ENCODE data around the gene NEURL4. TPM values are rescaled to one million over a fixed set of nuclear protein-coding genes. Genes with fewer than 3 reads are reported as not detected.

Gene NEURL4
- total and polyA plus RNA-seq, 8 donors: 6.9 to 84.0 (median 24.8) TPM

GRCh38 chr17:7292729-7293128 is 36.4 kb downstream of the NEURL4 start:
- H3K4me3 ChIP-seq: no peak overlapping the region
- 24 to 45% (median 31%) methylated on average over 6 of the region's 6 CpGs for WGBS, 5 donors
- DNase-seq: peak in 1 of 2 donors; percentile 73
- peaks cover 31 to 51% (median 44%) of the 10 kb centered on the region in 4 donors for H3K4me1 ChIP-seq
- H3K27me3 ChIP-seq: peaks cover 0 to 90% (median 28%) of the 10 kb centered on the region in 3 donors
- H3K36me3 ChIP-seq: no peaks in the 10 kb centered on the region
- H3K27ac ChIP-seq: peak overlapping the region in 2 of 5 donors; percentile 13 to 46
- no peaks in the 10 kb centered on the region for H3K9me3 ChIP-seq
- TF ChIP-seq CTCF (IDR thresholded peaks at IDR 0.05) (no peak), EP300 (IDR thresholded peaks at IDR 0.05) (no peak), POLR2AphosphoS5 (IDR thresholded peaks at IDR 0.05) (no peak), POLR2A (IDR thresholded peaks at IDR 0.05) (no peak)
- intact Hi-C loops (cut with DNase I; ENCODE audit: low total_unique reads): no loop called here

DNA sequence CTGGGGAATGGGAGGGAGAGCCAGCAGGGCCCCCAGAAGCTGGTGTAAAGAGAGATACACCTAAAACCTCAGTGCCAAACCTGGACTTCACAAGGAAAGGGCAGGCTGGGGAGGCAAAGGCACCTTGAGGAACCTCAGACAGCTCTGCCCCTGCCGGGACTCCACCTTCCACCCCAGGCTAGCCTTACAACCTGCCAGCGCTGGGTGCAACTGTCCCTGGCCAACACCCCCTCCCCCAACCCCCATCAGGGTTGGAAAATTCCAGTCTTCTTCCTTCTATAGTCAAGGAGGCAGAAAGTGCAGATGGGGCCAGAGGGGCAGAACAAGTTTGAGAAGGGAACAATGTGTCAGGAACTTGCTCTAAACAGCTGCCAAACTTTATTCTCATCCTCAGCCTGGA is 36.9 kb downstream of the NEURL4 start:
- intact Hi-C loops (cut with DNase I; ENCODE audit: low total_unique reads): no loop called here
- no peak for DNase-seq
- WGBS, 5 donors: 65 to 87% (median 72%) methylated on average over 2 of the region's 2 CpGs
- TF ChIP-seq CTCF (IDR thresholded peaks at IDR 0.05): no peak
- no peak for TF ChIP-seq POLR2A (IDR thresholded peaks at IDR 0.05)
- TF ChIP-seq POLR2AphosphoS5 (IDR thresholded peaks at IDR 0.05): no peak
- no peak for TF ChIP-seq EP300 (IDR thresholded peaks at IDR 0.05)
- Histone ChIP-seq H3K36me3 (no peaks in the 10 kb centered on the region), H3K27me3 (peaks cover 0 to 87% (median 28%) of the 10 kb centered on the region in 3 donors), H3K4me1 (peaks cover 31 to 51% (median 44%) of the 10 kb centered on the region in 4 donors), H3K27ac (no peak overlapping the region), H3K4me3 (no peak overlapping the region), H3K9me3 (no peaks in the 10 kb centered on the region)

DNA sequence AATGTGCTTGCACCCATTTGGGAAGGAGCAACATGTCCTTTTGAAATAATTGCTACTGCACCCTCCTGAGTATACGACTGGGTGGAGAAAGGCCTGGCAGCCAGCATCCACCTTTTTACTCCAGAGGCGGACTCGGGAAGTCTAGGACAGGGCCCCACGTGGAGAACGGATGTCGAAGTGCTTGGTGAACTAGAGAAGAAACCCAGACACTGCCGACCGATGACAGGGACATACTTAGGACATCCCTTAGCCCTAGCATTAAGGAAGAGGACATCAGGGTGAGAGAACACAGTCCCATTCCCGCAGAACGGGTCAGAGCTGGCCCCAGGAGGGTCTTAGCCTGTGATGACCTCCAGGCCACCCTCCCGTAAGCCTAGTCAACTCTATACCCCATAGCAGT is 38.5 kb downstream of the NEURL4 start:
- Histone ChIP-seq H3K27me3 (peaks cover 0 to 79% (median 28%) of the 10 kb centered on the region in 3 donors), H3K4me3 (no peak overlapping the region), H3K36me3 (peaks cover 0 to 2% (median under 1%) of the 10 kb centered on the region in 4 donors), H3K9me3 (no peaks in the 10 kb centered on the region), H3K27ac (no peak overlapping the region), H3K4me1 (peaks cover 20 to 40% (median 32%) of the 10 kb centered on the region in 4 donors)
- TF ChIP-seq CTCF (IDR thresholded peaks at IDR 0.05): no peak
- no peak for TF ChIP-seq EP300 (IDR thresholded peaks at IDR 0.05)
- TF ChIP-seq POLR2A (IDR thresholded peaks at IDR 0.05): no peak
- TF ChIP-seq POLR2AphosphoS5 (IDR thresholded peaks at IDR 0.05): no peak
- no peak for DNase-seq
- intact Hi-C loops (cut with DNase I; ENCODE audit: low total_unique reads): no loop called here
- 79 to 89% (median 86%) methylated on average over 6 to 11 of the region's 11 CpGs for WGBS, 5 donors

DNA sequence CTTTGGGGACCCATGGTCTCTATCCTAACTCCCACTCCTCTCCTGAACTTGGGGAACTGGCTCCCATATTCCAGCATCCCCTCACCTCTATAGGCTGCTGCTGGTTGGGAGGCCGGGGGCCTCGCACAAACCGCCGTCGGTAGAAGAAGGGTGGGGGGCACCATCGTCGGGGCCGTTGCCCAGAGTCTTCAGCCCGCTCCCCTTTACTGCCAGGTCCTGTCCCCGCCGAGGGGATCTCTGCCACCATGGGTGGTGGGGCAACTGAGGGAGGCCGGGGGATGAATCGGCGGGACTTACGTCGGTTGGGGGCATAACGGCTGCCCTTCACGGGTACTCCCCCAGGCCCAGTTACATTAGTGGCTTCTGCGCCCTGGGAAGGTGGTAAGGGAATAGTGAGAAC is 39.0 kb downstream of the NEURL4 start:
- no peak overlapping the region for H3K27ac ChIP-seq
- H3K27me3 ChIP-seq: peaks cover 0 to 73% (median 28%) of the 10 kb centered on the region in 3 donors
- no peaks in the 10 kb centered on the region for H3K9me3 ChIP-seq
- WGBS, 5 donors: 92 to 94% (median 93%) methylated on average over 16 to 19 of the region's 19 CpGs
- DNase-seq: no peak
- peaks cover 15 to 34% (median 27%) of the 10 kb centered on the region in 4 donors for H3K4me1 ChIP-seq
- peaks cover 0 to 8% (median 3%) of the 10 kb centered on the region in 4 donors for H3K36me3 ChIP-seq
- no peak overlapping the region for H3K4me3 ChIP-seq
- TF ChIP-seq EP300 (IDR thresholded peaks at IDR 0.05) (no peak), CTCF (IDR thresholded peaks at IDR 0.05) (no peak), POLR2AphosphoS5 (IDR thresholded peaks at IDR 0.05) (no peak), POLR2A (IDR thresholded peaks at IDR 0.05) (no peak)
- intact Hi-C loops (cut with DNase I; ENCODE audit: low total_unique reads): no loop called here

Measured in stomach (tissue), 9 donors.